CD14-positive monocyte (primary cell): ENCODE results near the gene F13A1. TPM values are rescaled to one million over a fixed set of nuclear protein-coding genes. Genes with fewer than 3 reads are reported as not detected.

Experiments
- DNase-seq, 3 donors: peaks; one replicate each; pipeline ENCODE4 v3.0.0-alpha.2; 2011 to 2022
- H2AFZ ChIP-seq: 2 replicates; pipeline ENCODE4 v1.6.0; 2012; ENCODE audit warnings: mild to moderate bottlenecking, low read depth, low read length, inconsistent platforms; ENCODE audit not compliant: insufficient read depth, poor library complexity, severe bottlenecking
- H3K27ac ChIP-seq, 2 donors: 1 replicate in 1 of 2; 2 replicates in 1 of 2; pipeline ENCODE4 v1.5.1; 2012 to 2013; ENCODE audit warnings: low read length in 2 of 2, control low read depth in 1 of 2, inconsistent platforms in 1 of 2, low read depth in 1 of 2, mild to moderate bottlenecking in 1 of 2
- H3K27me3 ChIP-seq, 2 donors: one replicate each; pipeline versions ENCODE4 v1.6.0 to v1.6.1; 2011 to 2013; ENCODE audit warnings: low read length in 2 of 2; ENCODE audit not compliant: control insufficient read depth in 2 of 2, insufficient read depth in 2 of 2
- H3K36me3 ChIP-seq, 2 donors: replicated peaks in 1 of 2; 1 replicate in 1 of 2; 2 replicates in 1 of 2; pipeline versions ENCODE4 v1.5.1 to v1.6.1; 2012 to 2013; ENCODE audit warnings: low read length in 2 of 2, control low read depth in 1 of 2, inconsistent platforms in 1 of 2, mild to moderate bottlenecking in 1 of 2; ENCODE audit not compliant: insufficient read depth in 2 of 2, control insufficient read depth in 1 of 2
- H3K4me1 ChIP-seq, 2 donors: 1 replicate in 1 of 2; 2 replicates in 1 of 2; pipeline versions ENCODE4 v1.5.1 to v1.6.1; 2012 to 2013; ENCODE audit warnings: low read length in 2 of 2, control low read depth in 1 of 2, inconsistent platforms in 1 of 2, mild to moderate bottlenecking in 1 of 2, moderate library complexity in 1 of 2; ENCODE audit not compliant: insufficient read depth in 2 of 2, control insufficient read depth in 1 of 2
- H3K4me2 ChIP-seq: replicated peaks from 2 replicates; pipeline ENCODE3; 2012; ENCODE audit warnings: low read length, moderate library complexity, mild to moderate bottlenecking; ENCODE audit not compliant: poor library complexity, severe bottlenecking; ENCODE audit errors: extremely low read depth
- H3K4me3 ChIP-seq, 3 experiments: fragments of 200-600 bp in 1 of 3; sonication (generic) in 1 of 3; replicated peaks in 1 of 3; 1 replicate in 2 of 3; 2 replicates in 1 of 3; pipeline ENCODE4 v1.5.1; 2011 to 2013; ENCODE audit warnings: low read length in 3 of 3, mild to moderate bottlenecking in 3 of 3, control low read depth in 2 of 3, low read depth in 2 of 3, inconsistent platforms in 1 of 3, moderate library complexity in 1 of 3
- H3K79me2 ChIP-seq: 2 replicates; pipeline ENCODE4 v1.6.0; 2012; ENCODE audit warnings: mild to moderate bottlenecking, control low read depth, inconsistent platforms, low read length, moderate library complexity; ENCODE audit not compliant: insufficient read depth
- H3K9ac ChIP-seq: 2 replicates; pipeline ENCODE4 v1.6.0; 2017; ENCODE audit warnings: low read length, mild to moderate bottlenecking; ENCODE audit not compliant: insufficient read depth, poor library complexity, severe bottlenecking
- H3K9me3 ChIP-seq, 2 donors: replicated peaks in 1 of 2; 1 replicate in 1 of 2; 2 replicates in 1 of 2; pipeline versions ENCODE4 v1.5.1 to v1.6.1; 2012 to 2013; ENCODE audit warnings: low read length in 2 of 2, control low read depth in 1 of 2; ENCODE audit not compliant: control insufficient read depth in 1 of 2, insufficient read depth in 1 of 2
- H4K20me1 ChIP-seq: 2 replicates; pipeline ENCODE4 v1.6.0; 2012; ENCODE audit warnings: mild to moderate bottlenecking, low read length, control low read depth, moderate library complexity; ENCODE audit not compliant: insufficient read depth
- H3K27ac Mint-ChIP-seq, 7 donors: one replicate each; pipeline ENCODE4 v1.8.0; 2020; ENCODE audit warnings: mild to moderate bottlenecking in 7 of 7, mixed read lengths in 7 of 7, moderate library complexity in 6 of 7, inconsistent platforms in 2 of 7
- H3K27me3 Mint-ChIP-seq, 3 donors: one replicate each; pipeline ENCODE4 v1.8.0; 2021 to 2022; ENCODE audit warnings: low read depth in 3 of 3, mild to moderate bottlenecking in 3 of 3, mixed read lengths in 3 of 3, moderate library complexity in 3 of 3, inconsistent platforms in 1 of 3
- H3K36me3 Mint-ChIP-seq, 2 donors: one replicate each; pipeline ENCODE4 v1.8.0; 2020; ENCODE audit warnings: mixed read lengths in 2 of 2, inconsistent platforms in 1 of 2, mild to moderate bottlenecking in 1 of 2
- H3K4me1 Mint-ChIP-seq: one replicate; pipeline ENCODE4 v1.8.0; 2020; ENCODE audit warnings: mild to moderate bottlenecking, mixed read lengths
- H3K4me3 Mint-ChIP-seq, 2 donors: one replicate each; pipeline ENCODE4 v1.8.0; 2020; ENCODE audit warnings: mild to moderate bottlenecking in 2 of 2, mixed read lengths in 2 of 2, moderate library complexity in 1 of 2
- H3K9me3 Mint-ChIP-seq, 7 donors: one replicate each; pipeline ENCODE4 v1.8.0; 2020 to 2022; ENCODE audit warnings: mixed read lengths in 7 of 7, mild to moderate bottlenecking in 6 of 7, moderate library complexity in 6 of 7, inconsistent platforms in 2 of 7
- WGBS: methylation state at CpG from one replicate; pipeline ENCODE4 v1.1.5; 2013; ENCODE audit warnings: missing lambda C conversion rate; ENCODE audit not compliant: insufficient coverage; 5-methylcytosine and 5-hydroxymethylcytosine counted together
- intact Hi-C, 2 donors: fragments of 100-400 bp; cut with micrococcal nuclease; formaldehyde crosslinking; loops; one replicate each; pipeline versions ENCODE4 v1.15.0 to v1.15.1; 2023
- polyA plus RNA-seq, 3 donors: library from polyadenylated mRNA; depleted of rRNA in 1 of 3; unstranded in 2 of 3; stranded (reverse) in 1 of 3; fragments of 300-500 nt in 2 of 3; fragments of >200 nt in 1 of 3; fragmentation: Illumina TruSeq in 2 of 3; gene quantifications; 1 replicate in 2 of 3; 2 replicates in 1 of 3; pipeline ENCODE4 v1.2.3, GENCODE V29; 2012 to 2021
- TF ChIP-seq, protein P1 (sequence below): fragments of 200-600 bp; IDR thresholded peaks from one replicate; pipeline ENCODE4 v1.8.0; 2022; ENCODE audit warnings: antibody characterized with exemption, mild to moderate bottlenecking

Gene F13A1
- polyA plus RNA-seq, 3 donors, result 49.0 to 136 (median 105) TPM

DNA sequence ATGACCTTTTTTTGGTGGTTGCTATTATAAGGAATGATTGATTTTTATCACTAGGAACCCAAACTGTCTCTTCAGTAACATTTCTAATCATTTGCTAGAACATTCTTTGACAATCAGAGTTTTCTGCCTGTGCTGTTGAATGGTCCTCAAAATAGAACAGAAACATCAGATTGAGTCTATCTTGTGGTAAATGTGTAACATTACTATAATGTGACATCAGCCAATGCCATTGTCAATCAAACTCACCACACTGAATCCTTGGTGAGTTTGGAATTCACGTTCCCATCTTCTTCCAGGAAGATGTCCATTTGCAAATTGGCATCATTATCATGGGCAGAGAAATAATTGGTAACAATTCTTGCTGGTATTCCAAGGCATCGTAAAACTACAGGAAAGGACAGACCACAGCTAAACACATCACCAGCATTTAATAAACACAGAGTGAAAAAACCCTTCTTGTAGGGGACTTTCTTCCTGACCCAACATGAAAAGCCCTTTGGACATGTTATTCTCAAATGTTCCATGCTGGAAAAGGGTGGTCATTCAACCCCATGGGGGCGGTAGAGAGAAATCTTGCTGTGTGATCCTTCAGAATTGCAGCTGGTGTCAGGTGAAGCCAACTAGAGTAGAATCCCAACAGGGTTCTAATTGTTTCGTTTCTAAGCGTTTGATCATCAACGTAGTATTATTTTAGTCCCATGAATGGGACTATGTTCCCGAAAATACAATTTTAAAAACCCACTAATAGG is 98.5 kb downstream of the F13A1 start:
- Mint-ChIP-seq H3K9me3 (peaks cover 0 to 7% (median 2%) of the 10 kb centered on the region in 7 donors), H3K4me1 (peaks cover 2% of the 10 kb centered on the region), H3K36me3 (peaks cover 29 to 70% of the 10 kb centered on the region in 2 donors), H3K27me3 (no peaks in the 10 kb centered on the region), H3K27ac (no peak overlapping the region), H3K4me3 (no peak overlapping the region)
- H3K4me2 ChIP-seq, result no peak overlapping the region
- H4K20me1 ChIP-seq, result no peaks in the 10 kb centered on the region
- no peak overlapping the region for H3K9ac ChIP-seq
- no peak overlapping the region for H3K4me3 ChIP-seq
- intact Hi-C loops, result no loop called here
- no peak overlapping the region for H3K27ac ChIP-seq
- no peaks in the 10 kb centered on the region for H3K9me3 ChIP-seq
- no peaks in the 10 kb centered on the region for H3K4me1 ChIP-seq
- 20% methylated on average over 1 of the region's 7 CpGs for WGBS
- peaks cover 9 to 64% of the 10 kb centered on the region in 2 donors for H3K36me3 ChIP-seq
- H3K27me3 ChIP-seq, result no peaks in the 10 kb centered on the region
- H2AFZ ChIP-seq, result no peak overlapping the region
- TF ChIP-seq, protein P1, sequence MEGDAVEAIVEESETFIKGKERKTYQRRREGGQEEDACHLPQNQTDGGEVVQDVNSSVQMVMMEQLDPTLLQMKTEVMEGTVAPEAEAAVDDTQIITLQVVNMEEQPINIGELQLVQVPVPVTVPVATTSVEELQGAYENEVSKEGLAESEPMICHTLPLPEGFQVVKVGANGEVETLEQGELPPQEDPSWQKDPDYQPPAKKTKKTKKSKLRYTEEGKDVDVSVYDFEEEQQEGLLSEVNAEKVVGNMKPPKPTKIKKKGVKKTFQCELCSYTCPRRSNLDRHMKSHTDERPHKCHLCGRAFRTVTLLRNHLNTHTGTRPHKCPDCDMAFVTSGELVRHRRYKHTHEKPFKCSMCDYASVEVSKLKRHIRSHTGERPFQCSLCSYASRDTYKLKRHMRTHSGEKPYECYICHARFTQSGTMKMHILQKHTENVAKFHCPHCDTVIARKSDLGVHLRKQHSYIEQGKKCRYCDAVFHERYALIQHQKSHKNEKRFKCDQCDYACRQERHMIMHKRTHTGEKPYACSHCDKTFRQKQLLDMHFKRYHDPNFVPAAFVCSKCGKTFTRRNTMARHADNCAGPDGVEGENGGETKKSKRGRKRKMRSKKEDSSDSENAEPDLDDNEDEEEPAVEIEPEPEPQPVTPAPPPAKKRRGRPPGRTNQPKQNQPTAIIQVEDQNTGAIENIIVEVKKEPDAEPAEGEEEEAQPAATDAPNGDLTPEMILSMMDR, result peak; percentile 46
- peak in 2 of 3 donors; percentile 8 to 12 for DNase-seq
- no peaks in the 10 kb centered on the region for H3K79me2 ChIP-seq

DNA sequence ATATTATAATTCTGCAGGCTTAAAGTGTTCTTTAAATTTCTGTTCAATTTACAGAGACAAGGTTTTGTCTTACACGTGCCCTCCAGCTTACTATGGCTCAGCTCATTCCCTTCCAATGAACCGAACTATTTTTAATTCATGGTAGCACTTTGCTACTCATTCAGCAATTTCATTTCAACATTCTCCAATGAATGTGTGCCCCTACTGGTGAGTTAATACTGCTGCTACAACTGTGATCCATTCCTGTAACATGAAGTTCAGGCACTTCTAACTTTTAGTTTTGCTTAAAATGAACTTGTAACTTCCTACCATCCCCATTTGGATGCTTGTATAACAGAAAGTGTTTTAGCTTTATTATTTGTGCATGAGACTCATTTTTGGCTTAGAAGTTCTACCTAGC is 99.7 kb downstream of the F13A1 start:
- intact Hi-C loops, result no loop called here
- H3K27ac Mint-ChIP-seq, result no peak overlapping the region
- Histone ChIP-seq H3K4me3 (no peak overlapping the region), H3K27me3 (no peaks in the 10 kb centered on the region), H4K20me1 (no peaks in the 10 kb centered on the region), H2AFZ (no peak overlapping the region), H3K4me2 (no peak overlapping the region), H3K36me3 (peaks cover 9 to 57% of the 10 kb centered on the region in 2 donors), H3K4me1 (no peaks in the 10 kb centered on the region), H3K27ac (no peak overlapping the region), H3K9me3 (no peaks in the 10 kb centered on the region), H3K79me2 (no peaks in the 10 kb centered on the region), H3K9ac (no peak overlapping the region)
- peaks cover 2% of the 10 kb centered on the region for H3K4me1 Mint-ChIP-seq
- no peak for DNase-seq
- TF ChIP-seq, protein P1, result no peak
- 92% methylated on average over 2 of the region's 2 CpGs for WGBS
- peaks cover 29 to 60% of the 10 kb centered on the region in 2 donors for H3K36me3 Mint-ChIP-seq
- no peak overlapping the region for H3K4me3 Mint-ChIP-seq
- peaks cover 0 to 9% (median 2%) of the 10 kb centered on the region in 7 donors for H3K9me3 Mint-ChIP-seq
- no peaks in the 10 kb centered on the region for H3K27me3 Mint-ChIP-seq
